A673 (cell line): ENCODE measurements around the gene DARS2. TPM values are rescaled to one million over a fixed set of nuclear protein-coding genes. Genes with fewer than 3 reads are reported as not detected.

Experiments
- Bru-seq: library from RNA; stranded (reverse); fragments of 400-500 nt; gene quantifications from one replicate; lab custom pipeline; 2021; lab: Mats Ljungman, UMichigan
- BruChase-seq, 2 experiments: library from RNA; stranded (reverse); fragments of 400-500 nt; gene quantifications; one replicate each; lab custom pipeline; 2021; lab: Mats Ljungman, UMichigan
- BruUV-seq: library from RNA; stranded (reverse); fragments of 400-500 nt; replicated peaks from 2 replicates; lab custom pipeline; 2021; lab: Mats Ljungman, UMichigan
- CTCF ChIA-PET: fragments of 300-600 bp; sonication (Branson Sonifier 250); formaldehyde crosslinking; loops from one replicate; lab custom pipeline; 2022; ENCODE audit warnings: antibody characterized with exemption; lab: Charles Lee
- POLR2A ChIA-PET: fragments of 300-600 bp; sonication (Branson Sonifier 250); formaldehyde crosslinking; loops from one replicate; lab custom pipeline; 2022; ENCODE audit warnings: antibody characterized with exemption; ENCODE audit not compliant: low non-redundant PET; lab: Charles Lee
- DNase-seq: peaks from one replicate; pipeline ENCODE4 v3.0.0-alpha.2; 2015; ENCODE audit warnings: low spot score
- H3K27ac ChIP-seq: fragments of 200-600 bp; sonication (generic); 2 replicates; pipeline ENCODE4 v1.5.1; 2016; ENCODE audit warnings: mixed run types, low read depth, mild to moderate bottlenecking, mixed read lengths, antibody characterized with exemption, low read length; ENCODE audit not compliant: poor library complexity, severe bottlenecking
- H3K27me3 ChIP-seq: fragments of 200-600 bp; sonication (generic); replicated peaks from 2 replicates; pipeline ENCODE4 v1.6.1; 2017; ENCODE audit warnings: mixed run types, low read depth, mild to moderate bottlenecking, mixed read lengths, antibody characterized with exemption, low read length; ENCODE audit not compliant: insufficient read depth, poor library complexity
- H3K36me3 ChIP-seq: fragments of 200-600 bp; sonication (generic); 2 replicates; pipeline ENCODE4 v1.6.1; 2016; ENCODE audit warnings: mixed run types, mild to moderate bottlenecking, mixed read lengths, antibody characterized with exemption, low read length; ENCODE audit not compliant: insufficient read depth, poor library complexity, severe bottlenecking
- H3K4me1 ChIP-seq: fragments of 200-600 bp; sonication (generic); 2 replicates; pipeline ENCODE4 v1.6.1; 2017; ENCODE audit warnings: mixed run types, mild to moderate bottlenecking, mixed read lengths, antibody characterized with exemption, low read length; ENCODE audit not compliant: insufficient read depth, poor library complexity, severe bottlenecking
- H3K4me3 ChIP-seq: fragments of 200-600 bp; sonication (generic); 2 replicates; pipeline ENCODE4 v1.5.1; 2016; ENCODE audit warnings: low read depth, mixed run types, mild to moderate bottlenecking, mixed read lengths, low read length; ENCODE audit not compliant: poor library complexity, severe bottlenecking
- H3K9me3 ChIP-seq: fragments of 200-600 bp; sonication (generic); 2 replicates; pipeline ENCODE4 v1.6.1; 2016; ENCODE audit warnings: mixed run types, low read depth, mild to moderate bottlenecking, mixed read lengths, antibody characterized with exemption, low read length; ENCODE audit not compliant: poor library complexity, severe bottlenecking
- EZH2 ChIP-seq: fragments of 200-600 bp; sonication (generic); IDR thresholded peaks from 2 replicates; pipeline ENCODE4 v1.6.1; 2017; ENCODE audit warnings: borderline replicate concordance, low read depth, mild to moderate bottlenecking, mixed read lengths, antibody characterized with exemption, low read length; ENCODE audit not compliant: poor library complexity, severe bottlenecking
- intact Hi-C: fragments of 100-400 bp; cut with micrococcal nuclease; formaldehyde crosslinking; loops from one replicate; pipeline ENCODE4 v1.10.0; 2022; ENCODE audit not compliant: unreplicated experiment
- long read RNA-seq: library from polyadenylated mRNA; stranded (forward); transcript quantifications from one replicate; pipeline ENCODE4 v2.0.0, GENCODE V29; 2022
- total RNA-seq: library from RNA; stranded (reverse); gene quantifications from 2 replicates; pipeline ENCODE4 v1.2.3, GENCODE V29; 2021
- TF ChIP-seq, protein P1 (sequence below): fragments of 300-800, 200-600 bp; sonication (generic); conservative IDR thresholded peaks from 2 replicates; pipeline ENCODE4 v1.5.1; 2017; ENCODE audit warnings: low read depth, mild to moderate bottlenecking, antibody characterized with exemption, low read length, moderate library complexity, mixed read lengths

Gene DARS2
- total RNA-seq (41.6 and 43.4 TPM in 2 replicates), Bru-seq, nascent RNA (percentile 69 among the genes with signal in this experiment), BruChase-seq, experiment 1, labeled RNA remaining after a 2-hour chase (percentile 60 among the genes with signal in this experiment), BruChase-seq, experiment 2, labeled RNA remaining after a 6-hour chase (percentile 74 among the genes with signal in this experiment)
- long read RNA-seq, transcript DARS2-201 (17 exons, 3,441 nt) = major isoform, 70 of 101 reads
- long read RNA-seq, transcript DARS2-209 (16 exons, 3,057 nt) = minor isoform, 8 of 101 reads
- long read RNA-seq, partial matches to known transcripts = 6 of 101 reads
- long read RNA-seq, other reads (novel, unspliced or antisense) = 10 of 101 reads

GRCh38 chr1:173824315-173825081, at the start of gene DARS2, which contains the start of gene CENPL:
Gene DARS2 (plus strand): TSS chr1:173824673. CDS start chr1:173825230, 557 bp downstream.
Gene CENPL (minus strand): TSS chr1:173824883. CDS start chr1:173811299, 13,584 bp downstream.
- BruUV-seq = TSS peak; percentile 89
- DNase-seq = peak; percentile 99
- Histone ChIP-seq H3K36me3 (peaks cover 6% of the 10 kb centered on the region), H3K4me3 (peak within 1 kb of the TSS; percentile 73), H3K27ac (peak within 1 kb of the TSS; percentile 94), H3K9me3 (no peaks in the 10 kb centered on the region), H3K27me3 (no peaks in the 10 kb centered on the region), H3K4me1 (peaks cover 13% of the 10 kb centered on the region)
- ChIA-PET POLR2A (no interaction called here), CTCF (interaction anchor here (0.7 to 2.4 kb wide), 3 partner anchors 20 to 438 kb away, joined by 3 to 16 read pairs (median 4); no protein-coding TSS in a partner anchor)
- intact Hi-C loops = loop anchor here (1.0 to 10.0 kb wide), 4 partner anchors 110 to 1080 kb away; partner anchors contain the start of genes KLHL20 and PRDX6
- no peak for TF ChIP-seq EZH2
- TF ChIP-seq, protein P1, sequence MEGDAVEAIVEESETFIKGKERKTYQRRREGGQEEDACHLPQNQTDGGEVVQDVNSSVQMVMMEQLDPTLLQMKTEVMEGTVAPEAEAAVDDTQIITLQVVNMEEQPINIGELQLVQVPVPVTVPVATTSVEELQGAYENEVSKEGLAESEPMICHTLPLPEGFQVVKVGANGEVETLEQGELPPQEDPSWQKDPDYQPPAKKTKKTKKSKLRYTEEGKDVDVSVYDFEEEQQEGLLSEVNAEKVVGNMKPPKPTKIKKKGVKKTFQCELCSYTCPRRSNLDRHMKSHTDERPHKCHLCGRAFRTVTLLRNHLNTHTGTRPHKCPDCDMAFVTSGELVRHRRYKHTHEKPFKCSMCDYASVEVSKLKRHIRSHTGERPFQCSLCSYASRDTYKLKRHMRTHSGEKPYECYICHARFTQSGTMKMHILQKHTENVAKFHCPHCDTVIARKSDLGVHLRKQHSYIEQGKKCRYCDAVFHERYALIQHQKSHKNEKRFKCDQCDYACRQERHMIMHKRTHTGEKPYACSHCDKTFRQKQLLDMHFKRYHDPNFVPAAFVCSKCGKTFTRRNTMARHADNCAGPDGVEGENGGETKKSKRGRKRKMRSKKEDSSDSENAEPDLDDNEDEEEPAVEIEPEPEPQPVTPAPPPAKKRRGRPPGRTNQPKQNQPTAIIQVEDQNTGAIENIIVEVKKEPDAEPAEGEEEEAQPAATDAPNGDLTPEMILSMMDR = no peak

GRCh38 chr1:173775578-173776226, 48.8 kb upstream of the DARS2 start:
- DNase-seq = no peak
- intact Hi-C loops = no loop called here
- ChIA-PET POLR2A (no interaction called here), CTCF (no interaction called here)
- BruUV-seq = no TSS peak
- H3K4me3 ChIP-seq = no peak overlapping the region
- no peaks in the 10 kb centered on the region for H3K27me3 ChIP-seq
- no peak for TF ChIP-seq EZH2
- TF ChIP-seq, protein P1 = no peak
- H3K9me3 ChIP-seq = no peaks in the 10 kb centered on the region
- no peaks in the 10 kb centered on the region for H3K4me1 ChIP-seq
- H3K27ac ChIP-seq = no peak overlapping the region
- H3K36me3 ChIP-seq = peaks cover 6% of the 10 kb centered on the region

DNA sequence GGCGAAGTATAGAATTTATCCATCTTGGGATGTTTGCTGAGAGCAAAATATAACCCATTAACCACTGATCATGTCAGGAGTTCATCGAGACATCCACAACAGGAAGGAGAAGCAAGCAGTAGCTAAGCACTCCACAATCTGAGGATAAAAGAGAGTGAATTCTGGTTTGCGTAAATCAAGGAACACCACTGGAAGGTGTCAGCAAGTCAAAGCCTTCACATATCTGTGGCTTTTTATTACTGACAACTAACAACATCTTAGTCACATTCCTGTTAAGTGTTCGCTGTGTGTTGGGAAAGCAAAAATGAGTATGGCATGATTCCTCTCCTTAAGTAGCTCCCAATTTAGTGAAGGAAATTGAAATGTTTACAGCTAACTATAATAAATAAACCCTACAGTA, 44.5 kb upstream of the DARS2 start:
- BruUV-seq = no TSS peak
- H3K36me3 ChIP-seq = peaks cover 11% of the 10 kb centered on the region
- H3K4me3 ChIP-seq = no peak overlapping the region
- no peaks in the 10 kb centered on the region for H3K27me3 ChIP-seq
- H3K4me1 ChIP-seq = no peaks in the 10 kb centered on the region
- DNase-seq = no peak
- ChIA-PET CTCF (no interaction called here), POLR2A (interaction anchor here (0.8 kb wide), 1 partner anchor 222 kb away, joined by 5 read pairs; no protein-coding TSS in a partner anchor)
- H3K9me3 ChIP-seq = no peaks in the 10 kb centered on the region
- intact Hi-C loops = no loop called here
- no peak for TF ChIP-seq EZH2
- TF ChIP-seq, protein P1 = no peak
- H3K27ac ChIP-seq = no peak overlapping the region
